Panc1 (cell line): ENCODE data around the gene ABCA7. TPM values are rescaled to one million over a fixed set of nuclear protein-coding genes. Genes with fewer than 3 reads are reported as not detected.

Source experiments
- ATAC-seq: fragments of 200-7000 bp; cut with Tn5 transposase; 2 replicates; pipeline ENCODE4 v1.9.1; 2020; ENCODE audit warnings: mild to moderate bottlenecking, moderate library complexity
- BruUV-seq: library from RNA; stranded (reverse); fragments of 400-500 nt; replicated peaks from 2 replicates; lab custom pipeline; 2021; lab: Mats Ljungman, UMichigan
- CTCF ChIA-PET: fragments of 300-600 bp; sonication (Branson Sonifier 250); formaldehyde crosslinking; loops from one replicate; lab custom pipeline; 2022; ENCODE audit warnings: antibody characterized with exemption; lab: Charles Lee
- POLR2A ChIA-PET: fragments of 300-600 bp; sonication (Branson Sonifier 250); formaldehyde crosslinking; loops from one replicate; lab custom pipeline; 2022; ENCODE audit warnings: antibody characterized with exemption; lab: Charles Lee
- DNase-seq: peaks from one replicate; pipeline ENCODE4 v3.0.0-alpha.2; 2010; ENCODE audit warnings: low read depth, low spot score
- H3K27ac ChIP-seq: 2 replicates; pipeline ENCODE4 v1.5.1; 2011; ENCODE audit warnings: mild to moderate bottlenecking, low read length, inconsistent platforms
- H3K27me3 ChIP-seq: fragments of 200-500 bp; sonication (Bioruptor generic); 2 replicates; pipeline ENCODE4 v1.6.0; 2014; ENCODE audit warnings: low read length, inconsistent platforms; ENCODE audit not compliant: control insufficient read depth, insufficient read depth
- H3K36me3 ChIP-seq: fragments of 200-500 bp; sonication (Bioruptor generic); 2 replicates; pipeline ENCODE4 v1.5.1; 2014; ENCODE audit warnings: inconsistent platforms, mild to moderate bottlenecking, low read length, moderate library complexity; ENCODE audit not compliant: control insufficient read depth, insufficient read depth
- H3K4me1 ChIP-seq: 2 replicates; pipeline ENCODE4 v1.5.1; 2011; ENCODE audit warnings: inconsistent platforms, mild to moderate bottlenecking, low read length, moderate library complexity; ENCODE audit not compliant: control insufficient read depth, insufficient read depth
- H3K4me3 ChIP-seq, 2 experiments: 2 replicates each; pipeline ENCODE4 v1.5.1; 2011 to 2012; ENCODE audit warnings: low read depth in 2 of 2, low read length in 2 of 2, mild to moderate bottlenecking in 2 of 2, inconsistent platforms in 1 of 2, moderate library complexity in 1 of 2
- H3K9me3 ChIP-seq: fragments of 200-500 bp; sonication (Bioruptor generic); 2 replicates; pipeline ENCODE4 v1.5.1; 2014; ENCODE audit warnings: low read depth, mild to moderate bottlenecking, inconsistent platforms, low read length, moderate library complexity; ENCODE audit not compliant: control insufficient read depth, insufficient read depth
- POLR2AphosphoS5 ChIP-seq: IDR thresholded peaks from 2 replicates; pipeline ENCODE4 v1.6.1; 2012; ENCODE audit warnings: mild to moderate bottlenecking, low read depth, low read length, moderate library complexity
- REST ChIP-seq, 2 experiments: IDR thresholded peaks; 2 replicates each; pipeline ENCODE4 v1.6.1; 2011 to 2012; ENCODE audit warnings: low read depth in 2 of 2, control low read depth in 1 of 2, low read length in 1 of 2, mild to moderate bottlenecking in 1 of 2, moderate library complexity in 1 of 2; ENCODE audit not compliant: insufficient read depth in 1 of 2
- SIN3A ChIP-seq: IDR thresholded peaks from 2 replicates; pipeline ENCODE4 v1.6.1; 2012; ENCODE audit warnings: low read depth, mild to moderate bottlenecking, low read length, moderate library complexity, borderline replicate concordance; ENCODE audit not compliant: insufficient read depth
- TCF7L2 ChIP-seq: IDR thresholded peaks from 2 replicates; pipeline ENCODE4 v1.6.1; 2011; ENCODE audit warnings: mild to moderate bottlenecking, low read depth, low read length, inconsistent platforms
- in situ Hi-C: cut with HindIII; loops from 2 replicates; pipeline ENCODE4 v1.10.0; 2016; ENCODE audit warnings: low sequenced_read_pairs, low pct_unique_long_range_greater_than_20kb
- intact Hi-C: fragments of 100-400 bp; cut with micrococcal nuclease; formaldehyde crosslinking; loops from one replicate; pipeline ENCODE4 v1.10.0; 2022; ENCODE audit not compliant: unreplicated experiment
- total RNA-seq: library from RNA; stranded (reverse); gene quantifications from one replicate; pipeline ENCODE4 v1.2.1, GENCODE V29; 2021; ENCODE audit not compliant: unreplicated experiment
- TF ChIP-seq, protein P1 (sequence below): fragments of 450-650 bp; IDR thresholded peaks from 2 replicates; pipeline ENCODE4 v1.5.1; 2017; ENCODE audit warnings: mild to moderate bottlenecking

ABCA7 gene
- total RNA-seq, 1 experiment from 2014 or later: 47.5 TPM

DNA sequence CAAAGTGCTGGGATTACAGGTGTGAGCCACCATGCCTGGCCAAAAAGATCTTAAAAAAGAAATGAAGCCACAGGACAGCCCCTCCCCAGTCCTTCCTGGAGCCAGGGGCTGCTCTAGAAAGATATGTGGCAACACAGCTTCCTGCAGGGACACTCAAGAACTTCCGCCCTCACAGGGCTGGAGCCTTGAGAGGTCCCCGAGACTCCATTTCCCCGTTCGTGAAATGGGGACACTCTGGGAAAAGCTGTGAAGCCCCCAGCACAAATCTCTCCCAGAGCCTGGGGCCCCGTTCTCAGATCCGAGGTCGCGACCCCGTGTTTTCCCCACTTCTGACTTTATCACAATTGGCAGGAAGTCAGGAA, 61.4 kb downstream of the ABCA7 start:
- Histone ChIP-seq H3K36me3 (no peaks in the 10 kb centered on the region; the same call in 1 of the 2 replicates), H3K4me3 (no peak overlapping the region), H3K27ac (peak overlapping the region; percentile 84), H3K9me3 (no peaks in the 10 kb centered on the region), H3K27me3 (no peaks in the 10 kb centered on the region), H3K4me1 (peaks cover 37% of the 10 kb centered on the region)
- ATAC-seq (no peak), DNase-seq (no peak)
- in situ Hi-C loops (no loop called here), intact Hi-C loops (no loop called here)
- ChIA-PET CTCF (no interaction called here), POLR2A (interaction anchor here (1.3 kb wide), 1 partner anchor 15 kb away, joined by 3 read pairs; no protein-coding TSS in a partner anchor)
- TF ChIP-seq POLR2AphosphoS5 (no peak), SIN3A (no peak), REST (IDR thresholded peaks at IDR 0.05; ENCODE audit: insufficient read depth in 1 of 2, low read depth in 2 of 2, low read length in 1 of 2) (no peak), TCF7L2 (no peak)
- TF ChIP-seq, protein P1, sequence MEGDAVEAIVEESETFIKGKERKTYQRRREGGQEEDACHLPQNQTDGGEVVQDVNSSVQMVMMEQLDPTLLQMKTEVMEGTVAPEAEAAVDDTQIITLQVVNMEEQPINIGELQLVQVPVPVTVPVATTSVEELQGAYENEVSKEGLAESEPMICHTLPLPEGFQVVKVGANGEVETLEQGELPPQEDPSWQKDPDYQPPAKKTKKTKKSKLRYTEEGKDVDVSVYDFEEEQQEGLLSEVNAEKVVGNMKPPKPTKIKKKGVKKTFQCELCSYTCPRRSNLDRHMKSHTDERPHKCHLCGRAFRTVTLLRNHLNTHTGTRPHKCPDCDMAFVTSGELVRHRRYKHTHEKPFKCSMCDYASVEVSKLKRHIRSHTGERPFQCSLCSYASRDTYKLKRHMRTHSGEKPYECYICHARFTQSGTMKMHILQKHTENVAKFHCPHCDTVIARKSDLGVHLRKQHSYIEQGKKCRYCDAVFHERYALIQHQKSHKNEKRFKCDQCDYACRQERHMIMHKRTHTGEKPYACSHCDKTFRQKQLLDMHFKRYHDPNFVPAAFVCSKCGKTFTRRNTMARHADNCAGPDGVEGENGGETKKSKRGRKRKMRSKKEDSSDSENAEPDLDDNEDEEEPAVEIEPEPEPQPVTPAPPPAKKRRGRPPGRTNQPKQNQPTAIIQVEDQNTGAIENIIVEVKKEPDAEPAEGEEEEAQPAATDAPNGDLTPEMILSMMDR: no peak
- no TSS peak for BruUV-seq

- peak; percentile 43; the same call in 1 of the 2 replicates for TF ChIP-seq POLR2AphosphoS5
- no peak for TF ChIP-seq SIN3A
- ChIA-PET POLR2A (interaction anchor here (0.6 to 0.9 kb wide), 2 partner anchors 9 to 12 kb away, joined by 3 to 10 read pairs; no protein-coding TSS in a partner anchor), CTCF (no interaction called here)
- DNase-seq (peak; percentile 92), ATAC-seq (peak; percentile 2; the same call in 1 of the 2 replicates)
- in situ Hi-C loops (no loop called here), intact Hi-C loops (no loop called here)
- no peak overlapping the region; a peak in 1 of 4 replicates for H3K4me3 ChIP-seq
- no peaks in the 10 kb centered on the region for H3K9me3 ChIP-seq
- H3K4me1 ChIP-seq: peaks cover 46% of the 10 kb centered on the region
- peak overlapping the region; percentile 84 for H3K27ac ChIP-seq
- no TSS peak for BruUV-seq
- no peaks in the 10 kb centered on the region; the same call in 1 of the 2 replicates for H3K36me3 ChIP-seq
- H3K27me3 ChIP-seq: no peaks in the 10 kb centered on the region
These were observed 62.7 kb downstream of the ABCA7 start for GRCh38 chr19:1102407-1103131.
